HL-60 (cell line): ENCODE data around the gene ABHD17A.

Experiments
- POLR2AphosphoS5 ChIP-seq: IDR thresholded peaks from 2 replicates; pipeline ENCODE4 v1.6.1; 2012; ENCODE audit warnings: low read depth
- TF ChIP-seq, protein P1 (sequence below): IDR thresholded peaks from one replicate; pipeline ENCODE4 v1.5.1; 2011; ENCODE audit warnings: low read length, control low read depth, inconsistent platforms; ENCODE audit not compliant: insufficient read depth

DNA sequence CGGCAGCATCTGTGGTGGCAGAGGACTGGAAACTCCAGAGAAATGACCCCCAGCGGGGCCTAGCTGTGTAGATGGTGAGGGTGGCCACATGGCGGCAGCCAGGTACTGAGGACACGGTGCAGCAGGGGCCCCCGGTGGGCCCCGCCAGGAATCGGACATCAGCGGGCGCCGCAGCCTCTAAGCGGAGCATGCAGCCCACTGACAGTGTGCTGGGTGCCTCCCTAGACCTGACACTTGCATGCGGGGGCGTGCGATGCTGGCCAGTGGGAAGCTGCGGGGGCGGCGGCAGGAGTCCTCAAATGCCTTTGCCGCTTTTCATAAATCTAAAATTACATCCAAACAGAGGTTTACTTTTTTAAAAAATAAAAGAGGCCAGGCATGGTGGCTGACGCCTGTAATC lies 36.0 kb upstream of the ABHD17A start:
- TF ChIP-seq POLR2AphosphoS5: no peak
- TF ChIP-seq, protein P1, sequence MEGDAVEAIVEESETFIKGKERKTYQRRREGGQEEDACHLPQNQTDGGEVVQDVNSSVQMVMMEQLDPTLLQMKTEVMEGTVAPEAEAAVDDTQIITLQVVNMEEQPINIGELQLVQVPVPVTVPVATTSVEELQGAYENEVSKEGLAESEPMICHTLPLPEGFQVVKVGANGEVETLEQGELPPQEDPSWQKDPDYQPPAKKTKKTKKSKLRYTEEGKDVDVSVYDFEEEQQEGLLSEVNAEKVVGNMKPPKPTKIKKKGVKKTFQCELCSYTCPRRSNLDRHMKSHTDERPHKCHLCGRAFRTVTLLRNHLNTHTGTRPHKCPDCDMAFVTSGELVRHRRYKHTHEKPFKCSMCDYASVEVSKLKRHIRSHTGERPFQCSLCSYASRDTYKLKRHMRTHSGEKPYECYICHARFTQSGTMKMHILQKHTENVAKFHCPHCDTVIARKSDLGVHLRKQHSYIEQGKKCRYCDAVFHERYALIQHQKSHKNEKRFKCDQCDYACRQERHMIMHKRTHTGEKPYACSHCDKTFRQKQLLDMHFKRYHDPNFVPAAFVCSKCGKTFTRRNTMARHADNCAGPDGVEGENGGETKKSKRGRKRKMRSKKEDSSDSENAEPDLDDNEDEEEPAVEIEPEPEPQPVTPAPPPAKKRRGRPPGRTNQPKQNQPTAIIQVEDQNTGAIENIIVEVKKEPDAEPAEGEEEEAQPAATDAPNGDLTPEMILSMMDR: no peak
